GM18867 (cell line): Measurements from ENCODE around the gene TXLNB.
"Not testable (repeated sequence)": the region's sequence is repeated elsewhere in the genome, so short reads cannot be mapped to it uniquely, and the experiment has no call there.

Experiments
- ATAC-seq: cut with Tn5 transposase; IDR thresholded peaks from one replicate; pipeline ENCODE4 v1.9.1; 2021; ENCODE audit warnings: mild to moderate bottlenecking, moderate library complexity; ENCODE audit not compliant: unreplicated experiment

The TXLNB gene

DNA sequence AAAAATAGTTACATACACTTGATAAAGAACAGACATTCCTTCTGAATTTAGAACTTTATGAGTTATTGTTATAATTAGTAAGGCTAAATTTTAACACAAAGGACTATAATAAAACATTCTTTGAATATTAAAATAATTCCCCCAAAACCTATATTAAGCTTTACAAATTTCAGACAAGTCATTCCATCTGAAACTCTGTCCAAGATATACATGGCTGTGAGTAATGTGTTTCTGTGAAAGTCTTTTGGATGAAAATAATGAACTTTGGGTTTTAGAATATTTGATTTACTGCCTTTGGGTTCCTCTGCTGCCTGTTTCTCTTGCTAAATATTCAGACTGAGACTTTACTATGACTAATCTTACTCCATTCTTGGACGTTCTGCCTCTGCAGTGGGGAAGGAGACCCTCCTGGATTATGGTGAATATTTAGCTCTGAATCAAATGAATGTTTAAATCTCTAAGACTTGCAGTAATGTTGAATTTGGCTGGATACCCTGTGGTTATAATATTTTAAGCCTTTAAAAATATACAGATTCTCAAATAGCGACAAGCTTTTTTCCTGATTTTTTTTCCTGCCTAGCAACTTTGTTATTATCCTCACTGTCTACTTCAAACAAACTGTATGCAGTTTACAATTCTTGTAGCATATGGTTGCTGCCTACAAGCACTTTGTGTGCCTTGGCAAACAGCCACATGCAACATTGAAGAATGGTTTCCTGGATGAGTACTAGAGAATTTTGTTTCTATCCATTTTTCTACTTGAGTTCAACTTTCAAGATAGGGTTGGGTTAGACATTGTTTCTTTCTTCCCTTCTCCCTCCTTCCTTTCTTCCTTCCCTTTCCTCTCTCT lies 51.4 kb downstream of the TXLNB start:
- ATAC-seq, result no peak

DNA sequence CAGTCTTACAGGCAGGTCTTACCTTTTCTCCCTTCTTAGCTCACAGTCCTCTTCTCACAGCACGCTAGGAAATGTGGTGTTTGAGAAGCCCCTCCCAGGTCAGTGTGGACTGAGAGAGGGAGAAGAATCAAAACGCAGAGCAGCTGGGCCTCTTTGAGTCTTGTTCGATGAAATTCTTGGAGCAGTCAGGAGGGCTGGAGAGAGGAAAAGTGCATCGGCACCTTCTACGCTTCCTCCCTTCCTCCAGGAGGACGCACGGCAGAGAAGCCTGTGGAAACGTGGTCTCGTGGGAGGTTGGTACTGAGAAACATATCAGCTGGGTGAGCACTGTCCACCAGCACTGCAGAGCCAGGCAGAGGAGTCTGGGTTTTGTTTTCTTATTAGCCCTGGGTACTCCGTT lies 52.7 kb downstream of the TXLNB start:
- ATAC-seq, result no peak

DNA sequence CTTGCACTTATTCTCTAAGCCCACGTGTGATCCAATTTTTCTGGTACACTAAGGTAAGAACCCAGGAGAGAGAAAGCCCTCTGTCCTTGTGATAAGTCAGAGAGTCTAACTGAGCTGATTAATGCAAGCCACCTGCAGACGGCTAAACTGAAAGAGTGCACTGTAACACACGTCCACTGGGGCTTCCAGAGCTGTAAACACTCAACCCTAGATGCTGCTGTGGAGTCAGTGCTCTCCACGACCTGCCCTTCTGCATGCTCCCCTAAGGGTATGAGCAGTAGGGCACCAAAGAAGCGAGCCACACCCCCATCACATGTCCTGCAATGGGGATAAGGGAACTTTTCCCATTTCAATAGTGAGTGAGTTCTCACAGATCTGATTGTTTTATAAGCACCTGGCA lies 55.7 kb downstream of the TXLNB start:
- ATAC-seq, result no peak

DNA sequence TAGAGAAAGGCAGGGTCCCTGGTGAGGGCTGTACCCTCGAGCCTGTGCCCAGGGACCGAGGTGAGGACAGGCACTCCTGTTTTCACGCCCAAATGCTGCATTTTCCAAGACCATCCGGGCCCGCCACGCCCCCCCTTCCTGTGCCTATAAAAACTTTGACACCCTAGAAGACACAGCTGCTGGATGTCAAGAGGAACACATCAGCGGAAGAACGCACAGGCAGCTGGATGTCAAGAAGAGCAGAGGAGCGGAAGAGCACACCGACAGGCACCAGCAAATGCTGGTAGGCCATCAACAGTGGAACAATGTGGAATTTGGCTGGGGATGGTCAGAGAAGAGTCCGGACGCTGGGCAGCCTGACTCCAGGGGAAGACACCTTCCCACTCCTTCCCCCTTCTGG lies 56.1 kb downstream of the TXLNB start:
- ATAC-seq, result no peak

DNA sequence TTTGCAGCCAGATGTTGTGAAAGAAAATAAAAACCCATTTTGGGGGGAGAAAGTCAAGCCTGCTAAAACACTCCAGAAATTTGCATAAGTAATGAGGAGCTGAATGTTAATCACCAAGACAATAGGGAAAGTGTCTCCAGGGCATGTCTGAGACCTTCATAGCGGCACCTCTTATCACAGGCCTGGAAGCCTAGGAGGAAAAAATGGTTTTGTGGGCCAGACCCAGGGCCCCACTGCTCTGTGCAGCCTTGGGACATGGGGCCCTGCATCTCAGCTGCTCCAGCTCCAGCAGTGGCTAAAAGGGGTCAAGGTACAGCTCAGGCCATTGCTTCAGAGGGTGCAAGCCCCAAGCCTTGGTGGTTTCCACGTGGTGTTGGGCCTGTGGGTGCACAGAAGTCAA lies 57.6 kb downstream of the TXLNB start:
- not testable (repeated sequence) for ATAC-seq

DNA sequence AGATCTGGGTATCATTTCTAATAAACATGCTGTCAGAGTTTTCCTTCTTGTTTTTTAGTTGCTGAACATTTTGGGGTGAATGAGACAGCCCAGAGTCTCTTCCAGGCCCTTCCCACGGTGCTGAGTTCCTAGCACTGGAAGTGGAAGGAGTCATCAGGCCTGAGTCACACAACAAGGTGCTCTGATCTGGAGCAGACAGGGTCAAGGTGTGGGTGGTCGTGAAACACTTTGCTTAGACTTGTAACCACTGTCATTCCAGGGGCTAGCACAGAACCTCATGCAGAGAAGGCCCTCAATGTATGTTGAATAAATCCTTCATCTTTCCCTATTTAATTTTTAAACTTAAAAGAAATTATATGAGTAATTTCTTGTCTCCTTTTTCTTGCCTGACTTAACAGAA lies 60.6 kb downstream of the TXLNB start:
- ATAC-seq, result no peak

DNA sequence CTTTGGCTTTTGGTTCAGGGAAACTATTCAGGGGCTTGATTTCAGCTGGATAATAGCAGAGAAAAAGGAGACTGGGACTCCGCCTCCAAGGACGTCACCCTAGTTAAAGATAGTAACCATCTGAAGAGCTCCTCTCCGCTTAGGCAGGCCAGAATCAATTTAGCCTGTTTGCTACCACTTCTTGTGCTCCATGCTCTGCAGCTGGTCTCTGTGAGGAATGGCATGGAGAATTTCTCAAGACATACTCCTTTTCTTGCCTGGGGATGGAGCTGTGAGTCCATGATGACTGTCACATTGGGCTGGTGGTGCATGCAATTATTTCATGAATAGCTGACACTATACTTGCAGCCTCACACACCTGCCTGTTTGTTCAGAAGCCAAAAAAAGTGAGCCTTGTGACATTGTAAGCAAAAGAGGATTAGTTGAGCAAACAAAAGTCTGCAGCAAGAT lies 61.4 kb downstream of the TXLNB start:
- ATAC-seq, result no peak

DNA sequence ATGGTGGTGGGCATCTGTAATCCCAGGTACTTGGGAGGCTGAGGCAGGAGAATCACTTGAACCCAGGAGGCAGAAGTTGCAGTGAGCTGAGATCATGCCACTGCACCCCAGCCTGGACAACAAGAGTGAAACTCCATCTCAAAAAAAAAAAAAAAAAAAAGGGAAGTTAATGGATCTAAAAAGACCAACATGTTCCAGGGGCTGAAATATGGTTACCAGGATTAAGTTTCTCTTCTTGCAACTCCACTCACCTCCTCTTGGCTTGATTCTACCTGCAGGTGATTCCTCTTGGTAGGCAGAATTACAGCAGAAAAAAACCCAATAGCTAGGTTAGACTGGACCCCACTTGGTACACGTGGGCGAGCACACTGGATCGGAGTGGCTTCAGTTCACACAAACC lies 63.4 kb downstream of the TXLNB start:
- ATAC-seq, result not testable (repeated sequence)

DNA sequence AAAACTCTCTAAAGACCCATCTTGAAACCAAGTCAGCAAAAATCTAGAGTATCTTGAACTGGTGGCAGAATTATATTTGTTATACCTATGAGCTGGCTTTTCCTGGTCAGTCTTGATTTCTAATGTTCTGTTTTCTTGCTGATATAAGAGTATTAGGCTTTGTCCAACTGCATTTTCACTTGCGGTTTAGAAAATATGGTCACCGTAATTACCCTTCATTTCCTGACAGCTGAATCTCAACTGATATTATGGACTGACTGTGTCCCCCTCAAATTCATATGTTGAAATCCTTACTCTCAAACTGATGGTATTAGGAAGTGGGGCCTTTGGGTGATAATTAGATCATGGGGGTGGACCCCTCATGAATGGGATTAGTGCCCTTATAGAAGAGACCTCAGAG lies 72.1 kb downstream of the TXLNB start:
- no peak for ATAC-seq

DNA sequence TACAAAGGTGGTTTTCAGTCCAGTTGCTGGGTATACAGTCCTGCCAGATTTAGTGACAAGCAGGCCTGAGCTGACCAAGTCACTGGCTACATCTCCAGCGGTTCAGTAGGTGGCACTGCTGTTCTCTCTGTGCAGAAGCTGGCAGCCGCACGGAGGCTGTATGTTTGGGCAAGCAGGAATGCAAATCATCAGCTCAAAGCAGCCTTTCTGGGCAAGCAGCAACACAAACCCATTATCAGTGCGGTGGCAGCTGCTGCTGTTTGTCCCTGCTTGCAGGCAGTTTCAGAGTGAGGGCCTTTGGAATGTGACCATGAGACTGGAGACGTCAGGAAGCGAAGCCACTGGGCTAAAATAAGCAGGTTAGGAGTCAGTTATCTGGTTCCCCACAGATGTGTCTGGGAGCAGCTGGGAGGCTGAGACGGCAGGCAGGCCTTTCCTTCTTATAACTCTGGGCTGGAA lies 72.5 kb downstream of the TXLNB start:
- peak; percentile 100 for ATAC-seq

DNA sequence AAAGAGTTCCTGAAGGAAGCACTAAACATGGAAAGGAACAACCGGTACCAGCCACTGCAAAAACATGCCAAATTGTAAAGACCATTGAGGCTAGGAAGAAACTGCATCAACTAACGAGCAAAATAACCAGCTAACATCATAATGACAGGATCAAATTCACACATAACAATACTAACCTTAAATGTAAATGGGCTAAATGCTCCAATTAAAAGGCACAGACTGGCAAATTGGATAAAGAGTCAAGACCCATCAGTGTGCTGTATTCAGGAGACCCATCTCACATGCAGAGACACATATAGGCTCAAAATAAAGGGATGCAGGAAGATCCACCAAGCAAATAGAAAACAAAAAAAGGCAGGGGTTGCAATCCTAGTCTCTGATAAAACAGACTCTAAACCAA lies 79.3 kb downstream of the TXLNB start:
- not testable (repeated sequence) for ATAC-seq

DNA sequence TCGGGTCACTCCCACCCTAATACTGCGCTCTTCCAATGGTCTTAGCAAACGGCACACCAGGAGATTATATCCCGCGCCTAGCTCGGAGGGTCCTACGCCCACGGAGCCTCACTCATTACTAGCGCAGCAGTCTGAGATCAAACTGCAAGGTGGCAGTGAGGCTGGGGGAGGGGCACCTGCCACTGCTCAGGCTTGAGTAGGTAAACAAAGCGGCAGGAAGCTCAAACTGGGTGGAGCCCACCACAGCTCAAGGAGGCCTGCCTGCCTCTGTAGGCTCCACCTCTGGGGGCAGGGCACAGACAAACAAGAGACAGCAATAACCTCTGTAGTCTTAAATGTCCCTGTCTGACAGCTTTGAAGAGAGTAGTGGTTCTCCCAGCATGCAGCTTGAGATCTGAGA lies 81.0 kb downstream of the TXLNB start:
- not testable (repeated sequence) for ATAC-seq

DNA sequence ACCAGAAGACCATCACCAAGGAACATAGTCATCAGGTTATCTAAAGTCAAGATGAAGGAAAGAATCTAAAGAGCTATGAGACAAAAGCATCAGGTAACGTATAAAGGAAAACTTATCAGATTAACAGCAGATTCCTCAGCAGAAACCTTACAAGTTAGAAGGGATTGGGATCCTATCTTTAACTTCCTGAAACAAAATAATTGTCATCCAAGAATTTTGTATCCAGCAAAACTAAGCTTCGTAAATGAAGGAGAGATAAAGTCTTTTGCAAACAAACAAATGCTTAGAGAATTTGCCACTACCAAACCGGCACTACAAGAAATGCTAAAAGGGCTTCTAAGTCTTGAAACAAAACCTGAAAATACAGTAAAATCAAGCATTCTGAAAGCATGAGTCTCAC lies 86.0 kb downstream of the TXLNB start:
- no peak for ATAC-seq

DNA sequence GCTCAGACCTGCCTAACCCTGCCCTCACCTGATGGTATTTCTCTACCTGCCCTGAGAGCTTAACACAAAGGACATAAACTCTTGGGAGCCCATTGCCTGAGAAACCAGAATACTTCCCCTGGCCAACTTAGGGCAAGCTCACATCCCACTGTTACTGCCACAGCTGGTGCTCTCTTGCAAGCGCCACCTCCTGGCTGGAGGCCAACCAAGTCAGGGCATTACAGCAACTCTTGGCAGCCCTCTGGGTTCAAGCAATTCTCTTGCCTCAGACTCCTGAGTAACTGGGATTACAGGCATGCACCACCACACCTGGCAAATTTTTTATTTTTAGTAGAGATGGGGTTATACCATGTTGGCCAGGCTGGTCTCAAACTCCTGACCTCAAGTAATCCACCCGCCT lies 86.8 kb downstream of the TXLNB start:
- ATAC-seq, result no peak

DNA sequence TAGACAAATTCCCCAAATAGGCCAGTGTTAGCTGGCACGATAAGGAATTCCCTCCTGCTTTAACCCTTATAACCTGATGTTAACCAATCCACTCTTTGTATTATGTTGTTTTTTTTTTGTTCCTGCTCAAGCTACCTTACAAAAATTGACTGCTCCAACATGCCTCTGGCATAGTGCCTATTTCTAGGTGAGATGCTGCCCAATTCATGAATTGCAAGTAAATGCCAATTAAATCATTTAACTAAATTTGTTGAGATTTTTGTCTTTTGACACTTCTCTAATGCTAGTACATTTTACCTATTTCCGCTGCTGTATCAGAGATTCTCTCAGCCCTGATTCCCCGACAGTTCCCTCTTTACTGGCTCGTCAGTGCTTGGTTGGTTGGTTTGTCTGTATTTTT lies 90.4 kb downstream of the TXLNB start:
- no peak for ATAC-seq

DNA sequence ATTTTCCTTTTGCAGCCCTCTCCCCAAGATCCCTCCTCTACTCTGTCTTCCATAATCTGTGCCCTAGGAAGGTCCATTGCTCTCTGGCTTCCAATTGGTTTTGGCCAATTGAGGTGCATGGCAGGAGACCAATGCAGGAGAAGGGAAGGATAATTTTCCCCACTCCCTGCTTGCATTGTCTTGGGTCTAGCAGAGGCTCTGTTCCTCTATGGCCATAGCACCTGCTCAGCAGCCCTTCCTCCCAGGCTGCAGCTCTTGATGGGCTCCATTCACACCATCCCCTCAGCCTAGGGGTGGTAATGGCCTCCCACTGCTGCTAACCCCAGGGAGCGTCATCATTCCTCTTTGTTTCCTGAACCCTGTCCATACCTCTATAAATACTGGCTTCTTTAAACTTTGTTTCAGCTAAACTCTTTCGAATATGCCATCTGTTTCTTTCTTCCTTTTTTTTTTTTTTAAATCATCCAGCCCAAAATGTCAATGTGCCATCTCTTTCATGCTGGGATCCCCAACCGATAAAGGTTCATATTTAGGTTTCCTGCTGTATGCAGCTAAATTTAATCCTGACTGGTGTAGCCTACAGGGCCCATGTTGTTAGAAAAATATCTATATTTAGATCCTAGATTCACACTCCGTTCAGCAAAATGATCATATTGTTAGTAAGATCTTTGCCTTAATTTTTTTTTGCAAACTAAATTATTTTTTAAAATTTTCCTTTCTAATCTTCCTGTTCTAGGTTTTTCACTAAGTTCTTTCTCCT lies 93.1 kb downstream of the TXLNB start:
- no peak for ATAC-seq

DNA sequence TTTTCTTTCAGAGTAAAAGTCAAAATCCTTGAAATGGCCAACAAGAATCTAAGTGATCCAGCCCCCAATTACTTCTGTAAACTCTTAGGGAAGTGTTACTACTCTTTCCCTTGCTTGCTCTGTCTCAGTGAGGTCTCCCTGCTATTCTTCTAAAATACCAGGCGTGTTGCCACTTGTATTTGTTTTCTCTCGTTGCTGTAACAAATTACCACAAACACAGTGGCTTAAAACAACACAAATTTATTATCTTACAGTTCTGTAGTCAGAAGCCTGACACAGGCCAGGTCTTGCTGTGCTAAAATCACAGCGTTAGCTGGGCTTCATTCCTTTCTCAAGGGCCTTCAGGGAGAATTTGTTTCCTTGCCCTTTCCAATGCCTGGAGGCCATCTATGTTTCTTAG lies 97.1 kb downstream of the TXLNB start:
- ATAC-seq, result no peak
